T-helper 17 cell (primary cell): Measurements from ENCODE around the gene CELF2. TPM values are rescaled to one million over a fixed set of nuclear protein-coding genes. Genes with fewer than 3 reads are reported as not detected.
A peak's percentile ranks its signal among the peaks of the same experiment; 100 is the strongest.

Experiments used
- ATAC-seq: fragments of 150-1000 bp; cut with Tn5 transposase; 2 replicates; pipeline ENCODE4 v1.10.0; 2021; ENCODE audit warnings: mild to moderate bottlenecking, moderate library complexity
- DNase-seq, 3 donors: peaks; one replicate each; pipeline versions ENCODE4 v3.0.0 to v3.0.0-alpha.2; 2020 to 2021
- H3K9me3 ChIP-seq: one replicate; pipeline ENCODE4 v1.7.0; 2013; ENCODE audit warnings: low read length, mild to moderate bottlenecking; ENCODE audit not compliant: control insufficient read depth, poor library complexity, severe bottlenecking
- H3K27ac Mint-ChIP-seq: one replicate; pipeline ENCODE4 v1.8.0; 2022; ENCODE audit warnings: mild to moderate bottlenecking, moderate library complexity, mixed read lengths
- H3K27me3 Mint-ChIP-seq: one replicate; pipeline ENCODE4 v1.8.0; 2022; ENCODE audit warnings: mixed read lengths
- H3K36me3 Mint-ChIP-seq: one replicate; pipeline ENCODE4 v1.8.0; 2022; ENCODE audit warnings: low read depth, mixed read lengths
- H3K4me1 Mint-ChIP-seq: one replicate; pipeline ENCODE4 v1.8.0; 2022; ENCODE audit warnings: mild to moderate bottlenecking, mixed read lengths
- H3K4me3 Mint-ChIP-seq: one replicate; pipeline ENCODE4 v1.8.0; 2022; ENCODE audit warnings: mild to moderate bottlenecking, moderate library complexity, mixed read lengths
- total RNA-seq, 4 donors: library from RNA in 2 of 4; stranded (reverse) in 2 of 4; gene quantifications; one replicate each; pipeline ENCODE4 v1.2.3 and lab custom pipeline; 2022 to 2026

Gene CELF2
- total RNA-seq, 2 donors from 2014 or later, result 201 to 202 TPM

DNA sequence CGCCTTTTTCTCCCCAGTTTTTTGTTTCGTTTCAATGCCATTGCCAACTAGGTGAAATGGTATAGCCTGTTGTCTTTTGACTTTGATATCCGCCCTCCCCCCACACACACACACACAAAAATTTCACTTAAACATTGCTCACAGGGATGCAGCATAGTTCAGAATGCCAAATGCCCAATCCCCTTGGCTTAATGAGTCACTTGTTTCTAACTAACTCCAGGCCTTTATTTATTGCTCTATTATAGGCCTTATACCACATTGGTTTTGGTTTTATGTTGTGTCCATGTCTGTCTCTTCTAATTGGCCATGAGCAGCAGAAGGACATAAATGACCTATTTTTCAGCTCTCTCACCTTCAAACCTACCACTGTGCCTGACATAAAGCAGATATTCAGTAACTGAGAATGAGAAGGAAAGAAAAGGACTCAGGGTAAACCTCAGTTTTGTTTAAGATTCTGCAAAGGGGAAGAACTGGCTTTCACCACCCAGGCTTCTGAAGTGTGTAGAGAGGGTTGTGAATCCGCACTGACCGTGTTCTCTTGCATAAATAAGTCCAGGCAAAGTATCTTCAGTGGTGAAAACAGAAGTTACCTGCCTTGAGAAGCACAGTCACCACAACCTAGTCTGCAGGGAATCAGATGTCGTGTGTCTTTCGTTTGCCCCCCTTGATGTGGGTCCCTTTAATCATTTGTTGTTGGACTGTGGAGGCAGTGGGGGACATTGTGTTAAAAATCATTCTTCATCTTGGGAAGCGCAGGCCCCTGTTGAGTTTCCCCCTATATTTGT is 139.8 kb downstream of the CELF2 start:
- ATAC-seq, result no peak
- H3K27me3 Mint-ChIP-seq, result no peaks in the 10 kb centered on the region
- DNase-seq, result no peak
- H3K36me3 Mint-ChIP-seq, result no peaks in the 10 kb centered on the region
- no peaks in the 10 kb centered on the region for H3K9me3 ChIP-seq
- H3K27ac Mint-ChIP-seq, result peak overlapping the region; percentile 86
- H3K4me3 Mint-ChIP-seq, result no peak overlapping the region
- H3K4me1 Mint-ChIP-seq, result peaks cover 60% of the 10 kb centered on the region

DNA sequence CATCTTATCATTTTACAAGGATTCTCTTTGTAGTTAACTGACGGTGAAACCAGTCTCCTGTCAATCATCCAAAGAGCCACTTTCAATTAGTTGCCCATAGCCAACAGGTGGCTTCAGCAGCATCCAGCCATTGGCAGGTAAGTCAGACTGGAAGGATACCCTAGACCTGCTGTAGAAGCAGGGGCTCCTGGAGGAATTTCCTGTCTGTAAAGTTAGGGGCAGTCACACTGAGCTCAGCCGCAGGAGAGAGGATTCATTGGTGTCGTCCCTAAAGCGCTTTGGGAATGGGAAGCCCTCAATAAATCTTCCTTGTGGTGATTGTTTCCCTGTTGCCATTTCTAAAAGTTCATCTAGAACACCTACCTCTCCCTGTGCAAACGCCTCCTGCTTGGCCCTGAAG is 140.4 kb downstream of the CELF2 start:
- H3K9me3 ChIP-seq, result no peaks in the 10 kb centered on the region
- peak overlapping the region; percentile 86 for H3K27ac Mint-ChIP-seq
- no peaks in the 10 kb centered on the region for H3K36me3 Mint-ChIP-seq
- DNase-seq, result no peak
- no peak for ATAC-seq
- H3K4me3 Mint-ChIP-seq, result no peak overlapping the region
- H3K4me1 Mint-ChIP-seq, result peaks cover 58% of the 10 kb centered on the region
- H3K27me3 Mint-ChIP-seq, result no peaks in the 10 kb centered on the region

DNA sequence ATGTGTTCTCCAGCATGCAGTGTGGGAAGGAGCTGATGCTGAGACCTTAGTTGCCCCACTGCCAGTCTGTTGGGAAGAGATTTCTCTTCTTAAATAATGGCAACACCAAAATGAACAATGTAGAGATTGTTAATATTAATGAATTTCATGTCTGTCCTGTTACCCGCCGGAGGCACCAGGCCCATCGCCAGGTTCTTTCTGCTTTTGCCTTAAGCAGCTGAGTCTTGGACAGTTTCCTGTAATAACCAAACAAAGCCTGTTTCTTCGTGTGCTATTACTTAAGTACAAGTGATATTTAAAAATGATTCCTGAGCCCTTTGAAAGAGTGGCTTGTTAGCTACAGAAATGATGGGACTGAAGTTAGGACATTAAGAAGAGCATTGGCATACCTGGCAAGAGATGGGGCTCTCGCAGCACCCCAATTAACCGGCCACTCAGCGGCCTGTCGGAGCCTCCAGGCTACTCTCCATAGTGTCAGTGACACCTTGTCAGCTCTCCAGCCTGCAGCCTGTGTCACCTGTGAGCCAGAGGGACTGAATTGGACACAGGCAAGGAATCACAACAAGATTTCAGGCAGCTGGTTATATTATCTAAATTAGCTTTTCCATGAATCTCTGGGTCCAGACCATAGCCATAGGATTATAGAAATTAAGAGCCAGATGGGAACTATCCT is 142.0 kb downstream of the CELF2 start:
- H3K27ac Mint-ChIP-seq, result no peak overlapping the region
- H3K36me3 Mint-ChIP-seq, result no peaks in the 10 kb centered on the region
- no peak for DNase-seq
- H3K27me3 Mint-ChIP-seq, result no peaks in the 10 kb centered on the region
- ATAC-seq, result no peak
- no peaks in the 10 kb centered on the region for H3K9me3 ChIP-seq
- H3K4me3 Mint-ChIP-seq, result no peak overlapping the region
- peaks cover 61% of the 10 kb centered on the region for H3K4me1 Mint-ChIP-seq

DNA sequence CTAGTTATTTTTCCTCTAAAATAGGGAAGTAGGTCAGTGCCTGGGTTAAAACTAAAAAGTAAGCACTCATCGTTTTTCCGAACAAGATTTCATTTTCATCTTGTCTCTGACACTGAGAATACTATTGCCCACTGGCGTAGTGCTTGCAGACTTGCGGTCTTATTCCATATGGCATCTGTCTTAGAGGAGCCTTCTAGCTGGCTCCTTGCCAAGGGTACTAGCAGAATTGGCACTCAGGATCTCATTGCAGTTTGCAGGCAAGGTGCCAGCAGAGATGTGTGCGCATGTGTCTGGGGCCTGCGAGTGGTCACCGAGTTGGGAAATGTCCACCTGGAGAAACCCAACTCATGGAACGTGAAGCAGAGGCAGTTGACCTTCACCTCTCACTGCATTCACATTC is 143.4 kb downstream of the CELF2 start:
- Mint-ChIP-seq H3K4me3 (peak overlapping the region; percentile 61), H3K4me1 (peaks cover 60% of the 10 kb centered on the region), H3K27ac (no peak overlapping the region), H3K27me3 (no peaks in the 10 kb centered on the region), H3K36me3 (peaks cover 3% of the 10 kb centered on the region)
- H3K9me3 ChIP-seq, result no peaks in the 10 kb centered on the region
- ATAC-seq (no peak), DNase-seq (no peak)

DNA sequence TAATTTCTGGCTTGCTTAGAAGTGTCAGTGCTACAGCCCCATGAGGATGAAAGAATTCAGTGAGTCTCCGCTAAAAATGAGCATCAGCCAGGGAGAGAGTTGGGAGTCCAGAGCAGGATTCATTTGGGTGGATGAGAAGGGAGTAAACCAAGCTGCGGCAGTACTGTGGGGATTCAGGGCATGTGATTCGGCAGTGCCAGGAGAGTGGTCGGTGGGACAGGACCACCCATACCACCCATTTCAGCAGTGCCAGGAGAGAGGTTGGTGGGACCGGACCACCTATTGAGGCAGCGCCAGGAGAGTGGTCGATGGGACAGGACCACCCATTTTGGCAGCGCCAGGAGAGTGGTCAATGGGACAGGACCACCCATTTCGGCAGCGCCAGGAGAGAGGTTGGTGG is 144.2 kb downstream of the CELF2 start:
- H3K27ac Mint-ChIP-seq, result no peak overlapping the region
- peak overlapping the region; percentile 61 for H3K4me3 Mint-ChIP-seq
- no peak for ATAC-seq
- peaks cover 5% of the 10 kb centered on the region for H3K36me3 Mint-ChIP-seq
- H3K9me3 ChIP-seq, result no peaks in the 10 kb centered on the region
- H3K27me3 Mint-ChIP-seq, result no peaks in the 10 kb centered on the region
- DNase-seq, result no peak
- H3K4me1 Mint-ChIP-seq, result peaks cover 57% of the 10 kb centered on the region

DNA sequence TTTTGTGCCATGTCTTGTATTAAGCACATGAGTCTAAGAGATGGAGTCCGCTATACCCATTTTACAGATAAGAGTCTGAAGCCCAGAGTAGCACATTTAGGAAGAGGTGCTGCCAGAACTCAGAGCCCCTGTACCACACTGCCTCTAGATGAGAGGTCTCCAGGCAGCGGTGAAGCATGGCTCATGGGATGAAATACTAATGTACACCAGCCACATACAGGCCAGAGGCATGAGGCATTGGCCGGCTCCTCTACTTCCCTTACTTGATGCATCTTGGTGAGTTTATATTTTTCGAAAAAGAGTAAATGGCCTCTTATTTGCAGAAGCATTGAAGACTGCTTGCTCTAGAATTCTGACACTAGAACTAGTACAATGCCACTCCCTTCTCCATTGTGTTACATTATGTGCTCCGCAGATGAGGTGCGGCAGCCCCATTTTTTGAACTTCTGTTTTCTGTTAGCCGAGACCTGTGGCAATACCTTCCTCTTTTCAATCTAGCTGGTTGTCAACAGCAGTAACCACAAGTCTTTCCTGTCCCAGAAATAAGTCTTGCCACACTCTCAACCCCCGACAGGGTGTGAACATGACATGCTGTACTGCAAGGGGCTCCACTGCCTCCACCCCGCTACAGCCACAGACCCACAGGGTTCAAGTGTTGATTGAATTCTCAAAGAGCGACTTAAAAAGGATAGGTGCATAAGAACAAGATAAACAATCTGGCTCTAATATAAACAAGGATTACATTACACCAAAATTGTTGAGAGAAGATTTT is 145.3 kb downstream of the CELF2 start:
- H3K9me3 ChIP-seq, result no peaks in the 10 kb centered on the region
- peak; percentile 43 to 66 (median 66) for DNase-seq
- peaks cover 9% of the 10 kb centered on the region for H3K36me3 Mint-ChIP-seq
- H3K27me3 Mint-ChIP-seq, result no peaks in the 10 kb centered on the region
- no peak overlapping the region for H3K27ac Mint-ChIP-seq
- H3K4me1 Mint-ChIP-seq, result peaks cover 54% of the 10 kb centered on the region
- no peak overlapping the region for H3K4me3 Mint-ChIP-seq
- ATAC-seq, result peak; percentile 76

DNA sequence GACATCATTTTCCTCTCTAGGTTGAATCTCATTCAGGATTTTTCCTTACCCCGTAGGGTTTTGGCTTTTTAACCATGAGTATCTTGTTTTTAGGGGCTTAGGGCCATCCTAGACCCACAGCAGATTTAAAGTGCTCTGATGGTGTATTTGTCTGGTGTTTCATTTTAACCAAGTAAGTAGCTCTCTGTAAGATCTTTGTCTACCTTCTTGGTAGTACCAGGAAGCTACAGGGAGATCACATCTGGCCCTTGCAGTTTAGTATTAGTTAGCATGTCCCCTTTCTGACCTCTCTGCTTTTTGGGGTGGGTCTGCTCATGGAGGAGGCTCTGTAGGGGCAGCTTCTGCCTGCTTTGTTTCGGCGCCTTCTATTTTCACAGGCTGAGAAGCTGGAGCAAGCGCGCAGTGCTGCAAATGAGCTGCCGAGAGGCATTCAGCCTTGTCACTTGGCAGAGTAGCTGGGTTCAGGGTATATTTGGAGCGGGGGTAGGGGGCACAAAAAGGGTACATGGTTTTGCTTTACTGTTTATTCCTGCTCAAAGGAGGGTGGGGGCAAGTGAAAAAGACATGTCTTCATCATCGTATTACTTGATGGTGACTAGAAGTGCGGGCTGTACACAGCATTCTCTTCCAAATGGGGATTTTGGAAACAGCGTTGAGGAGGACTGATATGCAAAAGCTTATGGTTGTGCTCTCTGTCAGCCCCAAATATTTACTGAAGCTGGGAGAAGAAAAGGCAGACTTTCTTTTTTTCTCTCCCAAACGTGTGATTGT is 146.3 kb downstream of the CELF2 start:
- no peaks in the 10 kb centered on the region for H3K9me3 ChIP-seq
- Mint-ChIP-seq H3K27ac (no peak overlapping the region), H3K36me3 (peaks cover 9% of the 10 kb centered on the region), H3K27me3 (no peaks in the 10 kb centered on the region), H3K4me3 (no peak overlapping the region), H3K4me1 (peaks cover 48% of the 10 kb centered on the region)
- no peak for ATAC-seq
- no peak for DNase-seq

DNA sequence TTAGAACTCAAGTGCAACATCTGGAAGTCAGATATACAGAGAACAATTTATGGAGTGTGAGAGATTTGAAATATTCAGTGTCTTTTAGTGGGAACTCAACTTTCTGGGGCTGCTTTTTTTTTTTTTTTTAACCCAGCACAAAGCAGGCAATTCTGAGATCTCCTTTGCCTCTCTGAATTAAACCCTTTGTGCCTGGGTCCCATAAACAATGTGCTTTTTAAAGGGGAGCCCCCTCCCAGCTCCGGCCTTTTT is 146.8 kb downstream of the CELF2 start:
- no peak for ATAC-seq
- H3K36me3 Mint-ChIP-seq, result peaks cover 9% of the 10 kb centered on the region
- no peaks in the 10 kb centered on the region for H3K9me3 ChIP-seq
- H3K27ac Mint-ChIP-seq, result no peak overlapping the region
- no peak for DNase-seq
- H3K27me3 Mint-ChIP-seq, result no peaks in the 10 kb centered on the region
- peaks cover 48% of the 10 kb centered on the region for H3K4me1 Mint-ChIP-seq
- no peak overlapping the region for H3K4me3 Mint-ChIP-seq

DNA sequence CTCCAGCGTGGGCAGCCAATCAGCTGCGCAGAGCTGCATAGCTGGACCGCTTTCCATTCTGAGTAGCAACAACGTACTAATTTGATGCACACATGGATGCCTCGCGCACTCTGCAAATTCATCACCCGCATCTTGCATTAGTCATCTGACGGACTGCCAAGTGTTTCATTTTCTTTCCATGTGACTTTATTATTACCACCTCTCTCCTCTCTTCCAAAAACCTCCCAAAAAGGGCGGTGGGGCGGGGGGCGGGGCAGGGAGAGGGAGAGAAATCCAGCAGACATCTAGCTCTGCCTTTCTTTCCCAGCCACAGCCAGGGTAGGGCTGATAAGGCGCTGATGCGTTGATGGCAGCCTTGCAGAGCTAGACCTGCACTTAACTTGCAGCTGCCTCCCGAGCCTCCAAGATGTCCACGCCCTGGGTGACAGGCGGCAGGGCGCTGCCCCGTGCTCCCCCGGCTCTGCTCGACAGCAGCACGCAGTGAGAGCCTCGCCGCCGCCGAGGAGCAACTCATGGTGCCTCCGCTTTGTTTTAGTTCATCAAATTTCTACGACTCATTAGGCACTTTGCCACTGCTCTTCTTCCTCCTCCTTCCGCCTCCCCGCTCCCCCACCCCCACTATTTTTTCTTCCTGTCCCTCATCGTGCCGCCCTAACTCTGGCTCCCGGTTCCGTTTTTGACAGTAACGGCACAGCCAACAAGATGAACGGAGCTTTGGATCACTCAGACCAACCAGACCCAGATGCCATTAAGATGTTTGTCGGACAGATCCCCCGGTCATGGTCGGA is 147.3 kb downstream of the CELF2 start:
- peaks cover 46% of the 10 kb centered on the region for H3K4me1 Mint-ChIP-seq
- peak; percentile 32 to 56 (median 52) for DNase-seq
- no peaks in the 10 kb centered on the region for H3K27me3 Mint-ChIP-seq
- peak; percentile 36 for ATAC-seq
- peaks cover 9% of the 10 kb centered on the region for H3K36me3 Mint-ChIP-seq
- H3K27ac Mint-ChIP-seq, result no peak overlapping the region
- H3K4me3 Mint-ChIP-seq, result no peak overlapping the region
- H3K9me3 ChIP-seq, result no peaks in the 10 kb centered on the region

- ATAC-seq (peak; percentile 64), DNase-seq (peak; percentile 48 to 64 (median 62))
- Mint-ChIP-seq H3K4me1 (peaks cover 46% of the 10 kb centered on the region), H3K27me3 (no peaks in the 10 kb centered on the region), H3K36me3 (peaks cover 9% of the 10 kb centered on the region), H3K4me3 (no peak overlapping the region), H3K27ac (no peak overlapping the region)
- H3K9me3 ChIP-seq, result no peaks in the 10 kb centered on the region
Observed at GRCh38 chr10:11165591-11166543, 148.2 kb downstream of the CELF2 start.

DNA sequence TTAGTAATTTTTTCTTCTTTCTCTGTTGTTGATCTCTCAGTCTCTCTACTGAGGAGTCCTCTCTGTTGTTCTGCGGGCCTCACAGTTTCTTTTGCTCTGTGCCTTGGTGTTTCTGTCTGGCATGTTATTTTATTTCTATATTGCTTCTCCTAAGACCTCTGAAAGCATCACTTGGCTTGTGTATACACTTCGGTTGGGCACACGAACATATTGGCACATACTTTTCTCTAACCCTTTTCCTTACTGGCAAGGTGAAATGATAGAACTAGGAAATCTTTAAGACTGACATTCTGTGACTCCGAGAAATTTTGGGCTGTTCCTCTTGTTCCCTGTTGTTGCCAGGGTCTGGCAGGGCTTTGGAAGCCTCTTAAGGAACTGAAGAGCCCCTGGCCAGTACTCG is 148.9 kb downstream of the CELF2 start:
- H3K4me1 Mint-ChIP-seq, result peaks cover 42% of the 10 kb centered on the region
- no peak for DNase-seq
- H3K27me3 Mint-ChIP-seq, result no peaks in the 10 kb centered on the region
- no peak for ATAC-seq
- peaks cover 9% of the 10 kb centered on the region for H3K36me3 Mint-ChIP-seq
- no peaks in the 10 kb centered on the region for H3K9me3 ChIP-seq
- no peak overlapping the region for H3K4me3 Mint-ChIP-seq
- no peak overlapping the region for H3K27ac Mint-ChIP-seq
